ENCODE results near the gene MMP28. TPM values are rescaled to one million over a fixed set of nuclear protein-coding genes. Genes with fewer than 3 reads are reported as not detected.

Gene MMP28
- total and polyA plus RNA-seq, 10 of the 15 experiments (the other 5 are each of a cell fraction or from before 2014, with no cell fraction given) = not detected

- no peak for TF ChIP-seq BCLAF1 (IDR thresholded peaks at IDR 0.05)
- TF ChIP-seq RB1 (IDR thresholded peaks at IDR 0.05; ENCODE audit: borderline replicate concordance) = peak; percentile 79; the same call in 1 of the 2 replicates
- no peak for TF ChIP-seq FOXK2 (IDR thresholded peaks at IDR 0.05)
- TF ChIP-seq HDGF (IDR thresholded peaks at IDR 0.05) = no peak
- TF ChIP-seq USF1 (IDR thresholded peaks at IDR 0.05; ENCODE audit: borderline replicate concordance, extremely low read length, insufficient read depth, low read depth, low read length) = no peak
- 0 out of 3 replicates have a peak, but pooled peaks have one; percentile 31 for TF ChIP-seq POU2F2 (IDR thresholded peaks at IDR 0.05; ENCODE audit: borderline replicate concordance, low read depth, low read length)
- TF ChIP-seq EGR1 (IDR thresholded peaks at IDR 0.05; ENCODE audit: borderline replicate concordance in 1 of 2, low read depth in 2 of 2, low read length in 2 of 2) = peak in 1 of 2 experiments; percentile 22; a peak in 1 of 3 replicates
- peak in 1 of 2 experiments; percentile 35; a peak in 1 of 4 replicates for TF ChIP-seq IKZF2 (IDR thresholded peaks at IDR 0.05)
- no peak for TF ChIP-seq POLR2AphosphoS5 (IDR thresholded peaks at IDR 0.05; ENCODE audit: low read length)
- TF ChIP-seq CBX5 (IDR thresholded peaks at IDR 0.05; ENCODE audit: low read depth) = no peak
- peak; percentile 93 for TF ChIP-seq LARP7 (IDR thresholded peaks at IDR 0.05)
- no peak for TF ChIP-seq BRCA1 (IDR thresholded peaks at IDR 0.05; ENCODE audit: low read depth, low read length)
- TF ChIP-seq HDAC2 (IDR thresholded peaks at IDR 0.05) = no peak
- TF ChIP-seq ZNF217 (IDR thresholded peaks at IDR 0.05) = 0 out of 2 replicates have a peak, but pooled peaks have one; percentile 41
- TF ChIP-seq BCL11A (IDR thresholded peaks at IDR 0.05; ENCODE audit: low read depth, low read length) = no peak
- TF ChIP-seq SREBF1 (IDR thresholded peaks at IDR 0.05; ENCODE audit: low read length) = no peak
- TF ChIP-seq USF2 (IDR thresholded peaks at IDR 0.05; ENCODE audit: borderline replicate concordance, low read depth, low read length) = no peak
- TF ChIP-seq EED (IDR thresholded peaks at IDR 0.05; ENCODE audit: low read depth) = no peak
- no peak for TF ChIP-seq PML (IDR thresholded peaks at IDR 0.05; ENCODE audit: low read length)
- TF ChIP-seq SMARCA5 (IDR thresholded peaks at IDR 0.05) = peak; percentile 98
- TF ChIP-seq ZBTB11 (CRISPR knock-in tag; IDR thresholded peaks at IDR 0.05) = no peak
These were observed 31.1 kb downstream of the MMP28 start (continued) for GRCh38 chr17:35764123-35764991.
